NCI-H69 (cell line): Measurements from ENCODE around the gene TJAP1.
"Not testable (repeated sequence)": the region's sequence is repeated elsewhere in the genome, so short reads cannot be mapped to it uniquely, and the experiment has no call there.

Experiments used
- DNase-seq: peaks from one replicate; lab custom pipeline; 2025; lab: John Stamatoyannopoulos, UW

TJAP1 gene

DNA sequence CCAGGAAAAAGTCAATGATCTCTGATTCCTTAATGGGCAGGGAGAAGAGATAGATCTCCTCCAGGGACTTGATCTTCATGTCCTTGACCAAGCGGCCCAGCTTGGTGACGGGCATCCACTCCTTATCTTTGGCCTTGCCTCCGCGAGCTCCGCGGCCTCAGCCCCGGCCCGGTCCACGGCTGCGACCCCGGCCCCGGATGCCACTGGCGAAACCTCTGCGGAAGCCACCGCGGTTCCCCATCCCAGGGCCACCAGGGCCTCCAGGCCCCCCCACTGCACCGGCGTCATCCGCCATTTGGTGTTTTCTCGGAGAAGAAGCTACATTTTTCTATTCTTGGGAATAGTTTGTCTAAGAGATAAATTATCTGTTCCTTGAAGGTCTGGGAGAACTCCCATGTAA, 62.0 kb downstream of the TJAP1 start:
- not testable (repeated sequence) for DNase-seq

DNA sequence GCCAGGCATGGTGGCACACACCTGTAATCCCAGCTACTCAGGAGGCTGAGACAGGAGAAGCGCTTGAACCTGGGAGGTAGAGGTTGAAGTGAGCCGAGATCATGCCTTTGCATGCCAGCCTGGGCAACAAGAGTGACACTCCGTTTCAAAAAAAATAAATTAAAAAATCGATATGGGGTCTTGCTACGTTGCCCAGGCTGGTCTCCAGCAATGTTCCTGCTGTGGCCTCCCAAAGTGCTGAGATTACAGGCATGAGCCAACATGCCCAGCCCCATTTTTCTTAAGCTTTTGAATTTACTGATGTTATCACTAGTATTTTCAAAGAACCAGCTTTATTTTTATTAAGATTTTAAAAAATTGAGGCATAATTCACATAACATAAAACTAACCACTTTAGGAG, 63.1 kb downstream of the TJAP1 start:
- DNase-seq: no peak

DNA sequence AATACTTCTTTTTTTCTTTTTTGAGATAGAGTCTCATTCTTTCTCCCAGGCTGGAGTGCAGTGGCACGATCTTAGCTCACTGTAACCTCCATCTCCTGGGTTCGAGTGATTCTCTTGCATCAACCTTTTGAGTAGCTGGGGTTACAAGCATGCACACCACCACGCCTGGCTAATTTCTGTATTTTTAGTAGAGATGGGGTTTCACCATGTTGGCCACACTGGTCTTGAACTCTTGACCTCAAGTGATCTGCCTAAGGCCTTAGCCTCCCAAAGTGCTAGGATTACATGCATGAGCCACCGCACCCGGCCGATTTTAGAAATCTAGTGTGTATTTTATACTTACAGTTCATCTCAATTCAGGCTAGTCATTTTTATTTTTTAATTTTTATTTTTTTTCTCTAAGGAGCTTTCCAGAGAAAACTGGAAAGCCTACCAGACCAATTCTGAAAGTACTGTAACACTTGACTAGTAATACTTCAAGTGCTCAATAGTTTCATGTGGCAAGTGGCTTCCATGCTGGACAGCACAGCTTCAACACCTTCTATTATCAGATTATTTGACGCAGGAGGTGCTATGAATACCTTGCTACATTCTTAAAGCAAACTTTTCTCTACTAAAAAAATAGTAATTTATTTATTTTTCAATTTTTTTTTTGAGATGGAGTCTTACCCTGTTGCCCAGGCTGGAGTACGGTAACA, 64.6 kb downstream of the TJAP1 start:
- DNase-seq: no peak

DNA sequence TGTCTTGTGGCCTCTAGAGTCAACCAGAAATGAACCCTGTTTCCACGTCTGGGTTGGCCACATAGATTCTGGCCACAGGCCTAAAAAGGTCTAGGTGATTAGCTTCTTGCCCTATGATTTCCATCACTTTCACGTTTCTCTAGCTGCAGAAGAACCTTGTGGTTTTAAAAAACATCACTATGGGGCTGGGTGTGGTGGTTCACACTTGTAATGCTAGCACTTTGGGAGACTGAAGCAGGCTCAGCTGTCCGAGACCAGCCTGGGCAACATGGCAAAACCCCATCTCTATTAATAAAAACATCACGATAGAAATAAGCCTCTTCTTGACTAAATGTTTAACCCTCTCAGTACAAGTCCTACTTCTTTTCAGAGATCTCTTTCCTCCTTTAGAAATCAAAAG, 67.1 kb downstream of the TJAP1 start:
- DNase-seq: no peak

DNA sequence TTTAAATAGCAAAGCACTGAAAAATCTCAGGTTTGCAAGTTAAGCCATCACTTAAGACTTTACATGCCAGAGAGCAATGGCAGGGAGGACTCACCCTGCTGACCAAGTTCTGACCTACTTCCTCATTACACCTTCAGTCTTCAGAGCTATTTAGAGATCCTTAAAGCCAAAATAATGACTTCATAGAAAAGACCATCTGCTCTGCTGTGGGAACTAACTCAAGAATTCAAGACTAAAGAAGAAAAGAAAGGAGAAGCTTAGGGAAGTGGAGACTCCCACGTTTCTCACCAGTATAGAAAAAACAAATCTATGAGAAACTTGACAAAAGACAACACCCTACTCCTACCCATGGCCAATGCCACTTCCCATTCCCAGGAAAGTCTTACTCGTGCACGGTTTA, 69.9 kb downstream of the TJAP1 start:
- DNase-seq: no peak
